Upper lobe of left lung (tissue), 6 donors: Measurements from ENCODE around the gene ARHGAP10. TPM values are rescaled to one million over a fixed set of nuclear protein-coding genes. Genes with fewer than 3 reads are reported as not detected.

ENCODE experiments used
- ATAC-seq, 2 donors: fragments of 200-7000 bp; cut with Tn5 transposase; one replicate each; pipeline ENCODE4 v1.9.1; 2022; ENCODE audit warnings: mild to moderate bottlenecking in 2 of 2, moderate library complexity in 2 of 2; ENCODE audit not compliant: low FRiP score in 2 of 2
- DNase-seq, 2 donors: peaks; one replicate each; pipeline ENCODE4 v3.0.0-alpha.2; 2019 to 2020
- H3K27ac ChIP-seq, 4 donors: fragments of 200-600 bp; sonication (generic); one replicate each; pipeline ENCODE4 v1.5.1; 2016 to 2019
- H3K27me3 ChIP-seq, 4 donors: fragments of 200-600 bp; sonication (generic); one replicate each; pipeline ENCODE4 v1.5.1; 2017 to 2019
- H3K36me3 ChIP-seq, 4 donors: fragments of 200-600 bp; sonication (generic); one replicate each; pipeline ENCODE4 v1.5.1; 2016 to 2019
- H3K4me1 ChIP-seq, 4 donors: fragments of 200-600 bp; sonication (generic); one replicate each; pipeline ENCODE4 v1.5.1; 2018 to 2019
- H3K4me3 ChIP-seq, 4 donors: fragments of 200-600 bp; sonication (generic); one replicate each; pipeline ENCODE4 v1.5.1; 2017 to 2019; ENCODE audit warnings: mild to moderate bottlenecking in 2 of 4, moderate library complexity in 1 of 4
- H3K9me3 ChIP-seq, 4 donors: fragments of 200-600 bp; sonication (generic); one replicate each; pipeline ENCODE4 v1.5.1; 2018 to 2019
- CTCF ChIP-seq, 6 experiments: fragments of 450-650 bp in 4 of 6; fragments of 200-600 bp in 2 of 6; sonication (generic) in 2 of 6; IDR thresholded peaks; one replicate each; pipeline ENCODE4 v1.5.1; 2016 to 2019; ENCODE audit warnings: antibody characterized with exemption in 6 of 6
- EP300 ChIP-seq, 4 donors: sonication (generic); formaldehyde crosslinking; IDR thresholded peaks; one replicate each; pipeline ENCODE4 v1.5.1; 2017; ENCODE audit warnings: antibody characterized with exemption in 4 of 4, control low read depth in 2 of 4
- POLR2A ChIP-seq, 4 donors: fragments of 450-650 bp; IDR thresholded peaks; one replicate each; pipeline ENCODE4 v1.5.1; 2016 to 2017; ENCODE audit warnings: antibody characterized with exemption in 4 of 4, mild to moderate bottlenecking in 2 of 4
- POLR2AphosphoS5 ChIP-seq, 2 donors: sonication (generic); formaldehyde crosslinking; IDR thresholded peaks; one replicate each; pipeline ENCODE4 v1.5.1; 2017; ENCODE audit warnings: antibody characterized with exemption in 2 of 2
- WGBS, 2 donors: methylation state at CpG; one replicate each; pipeline ENCODE4 v1.1.5; 2017 to 2018; 5-methylcytosine and 5-hydroxymethylcytosine counted together
- total RNA-seq, 6 donors: library from RNA; depleted of rRNA in 4 of 6; stranded (reverse); fragments of >200 nt in 4 of 6; gene quantifications; one replicate each; pipeline versions ENCODE4 v1.1.0 to v1.2.1, GENCODE V29; 2016 to 2021
- donor health status: DM: no; HTN: no; CAD: no; lungs with moderate emphysema.
- donor health status: DM: no; HTN: yes; CAD: no; lungs with severe emphysema.

ARHGAP10 gene
- total RNA-seq, 6 donors from 2014 or later = 25.9 to 47.1 (median 29.5) TPM

- no peaks in the 10 kb centered on the region for H3K27me3 ChIP-seq
Observed at GRCh38 chr4:147830987-147831386, 99.1 kb downstream of the ARHGAP10 start.

GRCh38 chr4:147831551-147832171, 99.8 kb downstream of the ARHGAP10 start:
- H3K4me1 ChIP-seq = peaks cover 26 to 44% (median 35%) of the 10 kb centered on the region in 4 donors
- ATAC-seq (peak; percentile 68 to 94), DNase-seq (peak in 1 of 2 donors; percentile 58)
- no peaks in the 10 kb centered on the region for H3K36me3 ChIP-seq
- 34 to 51% methylated on average over 5 of the region's 5 CpGs for WGBS, 2 donors
- H3K27ac ChIP-seq = peak overlapping the region; percentile 54 to 83 (median 64)
- no peak for TF ChIP-seq POLR2A (IDR thresholded peaks at IDR 0.05)
- peak in 2 of 4 donors; percentile 51 to 92 for TF ChIP-seq EP300 (IDR thresholded peaks at IDR 0.05)
- TF ChIP-seq POLR2AphosphoS5 (IDR thresholded peaks at IDR 0.05) = peak; percentile 25 to 46
- H3K9me3 ChIP-seq = no peaks in the 10 kb centered on the region
- no peak overlapping the region for H3K4me3 ChIP-seq
- H3K27me3 ChIP-seq = no peaks in the 10 kb centered on the region

More at GRCh38 chr4:147830987-147831386, 99.1 kb downstream of the ARHGAP10 start:
- H3K27ac ChIP-seq = peak overlapping the region; percentile 54 to 83 (median 64)
- H3K9me3 ChIP-seq = no peaks in the 10 kb centered on the region
- TF ChIP-seq CTCF (IDR thresholded peaks at IDR 0.05) = no peak
- TF ChIP-seq EP300 (IDR thresholded peaks at IDR 0.05) = no peak
- TF ChIP-seq POLR2A (IDR thresholded peaks at IDR 0.05) = no peak
- no peak for TF ChIP-seq POLR2AphosphoS5 (IDR thresholded peaks at IDR 0.05)
- H3K4me1 ChIP-seq = peaks cover 25 to 48% (median 33%) of the 10 kb centered on the region in 4 donors
- no peak overlapping the region for H3K4me3 ChIP-seq
- no peak for ATAC-seq
- no peaks in the 10 kb centered on the region for H3K36me3 ChIP-seq
- WGBS, 2 donors = 75 to 83% methylated on average over 3 of the region's 3 CpGs
- no peak for DNase-seq

DNA sequence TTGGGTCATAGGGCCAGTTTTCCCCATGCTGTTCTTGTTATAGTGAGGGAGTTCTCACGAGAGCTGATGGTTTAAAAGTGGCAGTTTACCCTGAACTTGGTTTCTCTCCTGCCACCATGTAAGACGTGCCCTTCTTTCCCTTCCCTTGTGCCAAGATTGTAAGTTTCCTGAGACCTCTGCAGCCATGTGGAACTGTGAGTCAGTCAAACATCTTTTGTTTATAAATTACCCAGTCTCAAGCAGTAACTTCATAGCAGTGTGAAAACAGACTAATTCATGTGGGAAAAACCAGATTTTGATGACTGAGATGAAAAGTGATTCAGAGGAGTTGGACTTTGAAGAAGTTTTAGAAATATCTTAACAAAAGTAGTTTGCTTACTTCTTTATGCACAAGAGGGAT, 101.4 kb downstream of the ARHGAP10 start:
- TF ChIP-seq POLR2A (IDR thresholded peaks at IDR 0.05) = no peak
- no peak for TF ChIP-seq EP300 (IDR thresholded peaks at IDR 0.05)
- no peak for TF ChIP-seq CTCF (IDR thresholded peaks at IDR 0.05)
- TF ChIP-seq POLR2AphosphoS5 (IDR thresholded peaks at IDR 0.05) = no peak
- Histone ChIP-seq H3K27ac (peak overlapping the region in 2 of 4 donors; percentile 43 to 53), H3K9me3 (no peaks in the 10 kb centered on the region), H3K27me3 (no peaks in the 10 kb centered on the region), H3K36me3 (no peaks in the 10 kb centered on the region), H3K4me3 (no peak overlapping the region), H3K4me1 (peaks cover 24 to 43% (median 34%) of the 10 kb centered on the region in 4 donors)
- 92 to 95% methylated on average over 2 of the region's 2 CpGs for WGBS, 2 donors
- ATAC-seq (no peak), DNase-seq (no peak)

DNA sequence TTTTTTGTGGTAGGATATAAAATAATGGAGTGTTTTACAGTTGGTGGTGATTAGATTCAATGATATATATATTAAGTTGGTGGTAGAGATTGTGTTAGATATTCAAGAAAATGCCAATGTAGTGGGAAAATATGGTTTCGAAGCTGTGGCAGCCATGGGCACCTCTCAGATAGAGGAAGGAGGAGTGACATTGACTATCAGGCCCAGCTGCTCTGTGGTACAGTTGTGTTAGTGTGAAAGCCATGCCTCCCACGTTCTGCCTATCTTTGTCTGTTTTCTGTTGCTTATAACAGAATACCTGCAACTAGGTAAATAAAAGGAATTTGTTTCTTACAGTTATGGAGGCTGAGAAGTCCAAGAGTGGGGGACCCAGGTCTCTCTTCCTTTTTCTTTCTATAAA, 101.9 kb downstream of the ARHGAP10 start:
- Histone ChIP-seq H3K4me1 (peaks cover 19 to 38% (median 30%) of the 10 kb centered on the region in 4 donors), H3K27ac (no peak overlapping the region), H3K27me3 (no peaks in the 10 kb centered on the region), H3K36me3 (no peaks in the 10 kb centered on the region), H3K9me3 (no peaks in the 10 kb centered on the region), H3K4me3 (no peak overlapping the region)
- TF ChIP-seq CTCF (IDR thresholded peaks at IDR 0.05) (no peak), EP300 (IDR thresholded peaks at IDR 0.05) (no peak), POLR2A (IDR thresholded peaks at IDR 0.05) (no peak), POLR2AphosphoS5 (IDR thresholded peaks at IDR 0.05) (no peak)
- no peak for ATAC-seq
- 87 to 95% methylated on average over 2 of the region's 2 CpGs for WGBS, 2 donors
- DNase-seq = no peak

DNA sequence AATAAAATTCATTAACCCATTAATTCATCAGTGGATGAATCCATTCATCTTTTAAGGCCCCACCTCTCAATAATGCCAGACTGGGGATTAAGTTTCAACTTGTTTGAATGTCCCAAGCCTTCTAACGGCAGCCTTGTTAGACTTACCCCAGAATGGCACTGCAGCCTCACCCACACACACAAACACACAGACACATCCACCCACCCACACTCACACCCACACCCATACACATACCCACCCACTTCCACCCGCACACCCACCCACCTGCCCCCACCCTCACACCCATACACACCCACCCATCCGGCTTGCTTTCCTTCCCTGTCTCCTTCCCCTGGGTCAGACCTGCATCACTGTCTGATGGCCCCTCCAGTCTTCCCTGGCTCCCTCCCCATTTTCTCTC, 102.6 kb downstream of the ARHGAP10 start:
- Histone ChIP-seq H3K4me1 (peaks cover 12 to 31% (median 22%) of the 10 kb centered on the region in 4 donors), H3K27ac (no peak overlapping the region), H3K4me3 (no peak overlapping the region), H3K27me3 (no peaks in the 10 kb centered on the region), H3K36me3 (no peaks in the 10 kb centered on the region), H3K9me3 (no peaks in the 10 kb centered on the region)
- WGBS, 2 donors = 88 to 96% methylated on average over 3 of the region's 3 CpGs
- DNase-seq (no peak), ATAC-seq (no peak)
- TF ChIP-seq CTCF (IDR thresholded peaks at IDR 0.05) (no peak), POLR2AphosphoS5 (IDR thresholded peaks at IDR 0.05) (no peak), POLR2A (IDR thresholded peaks at IDR 0.05) (no peak), EP300 (IDR thresholded peaks at IDR 0.05) (no peak)
